ENCODE results near the gene UBE2D3. TPM values are rescaled to one million over a fixed set of nuclear protein-coding genes. Genes with fewer than 3 reads are reported as not detected.

Gene UBE2D3
- total RNA-seq, 2 donors from 2014 or later: 318 to 370 TPM

DNA sequence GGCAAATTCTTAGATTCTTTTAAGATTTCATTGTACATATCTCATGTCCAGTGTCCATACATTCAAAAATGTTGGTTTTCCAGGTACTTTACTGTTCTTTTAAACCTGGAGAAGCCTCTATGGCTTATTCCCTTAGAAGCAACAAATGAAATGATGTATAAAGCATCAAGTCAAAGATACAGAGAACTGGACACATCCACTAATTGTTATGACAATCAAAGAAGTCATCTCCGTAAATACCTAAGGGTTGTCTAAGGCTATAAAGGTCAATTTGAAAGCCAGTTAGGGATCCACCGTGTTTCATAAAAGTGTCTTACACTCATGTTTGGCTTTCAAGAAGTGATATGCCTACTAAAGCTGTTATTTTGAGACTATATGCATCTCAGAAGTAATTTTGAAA lies 32.4 kb downstream of the UBE2D3 start:
- Histone ChIP-seq H3K9me3 (no peaks in the 10 kb centered on the region), H3K27ac (no peak overlapping the region), H3K27me3 (replicated peaks; ENCODE audit: insufficient read depth) (no peaks in the 10 kb centered on the region), H3K4me1 (replicated peaks) (no peaks in the 10 kb centered on the region), H3K4me3 (no peak overlapping the region), H3K36me3 (no peaks in the 10 kb centered on the region)
- WGBS: 92% methylated on average over 2 of the region's 2 CpGs
- DNase-seq (ENCODE audit: low spot score): no peak
- TF ChIP-seq POLR2AphosphoS5 (IDR thresholded peaks at IDR 0.05) (no peak), CTCF (IDR thresholded peaks at IDR 0.05) (no peak), POLR2A (IDR thresholded peaks at IDR 0.05) (no peak)
- intact Hi-C loops (cut with DNase I): no loop called here

GRCh38 chr4:102792361-102792936 lies 34.9 kb downstream of the UBE2D3 start:
- DNase-seq (ENCODE audit: low spot score): no peak
- no peaks in the 10 kb centered on the region for H3K27me3 ChIP-seq (replicated peaks; ENCODE audit: insufficient read depth)
- intact Hi-C loops (cut with DNase I): no loop called here
- H3K27ac ChIP-seq: no peak overlapping the region
- no peaks in the 10 kb centered on the region for H3K36me3 ChIP-seq
- WGBS: 74% methylated on average over 2 of the region's 2 CpGs
- H3K4me1 ChIP-seq (replicated peaks): no peaks in the 10 kb centered on the region
- TF ChIP-seq POLR2A (IDR thresholded peaks at IDR 0.05) (no peak), POLR2AphosphoS5 (IDR thresholded peaks at IDR 0.05) (no peak), CTCF (IDR thresholded peaks at IDR 0.05) (no peak)
- no peaks in the 10 kb centered on the region for H3K9me3 ChIP-seq
- no peak overlapping the region for H3K4me3 ChIP-seq

GRCh38 chr4:102791318-102791835 lies 36.0 kb downstream of the UBE2D3 start:
- Histone ChIP-seq H3K36me3 (no peaks in the 10 kb centered on the region), H3K4me1 (replicated peaks) (no peaks in the 10 kb centered on the region), H3K27ac (no peak overlapping the region), H3K4me3 (no peak overlapping the region), H3K27me3 (replicated peaks; ENCODE audit: insufficient read depth) (no peaks in the 10 kb centered on the region), H3K9me3 (no peaks in the 10 kb centered on the region)
- DNase-seq (ENCODE audit: low spot score): no peak
- WGBS: 86% methylated on average over 7 of the region's 7 CpGs
- no peak for TF ChIP-seq POLR2AphosphoS5 (IDR thresholded peaks at IDR 0.05)
- TF ChIP-seq CTCF (IDR thresholded peaks at IDR 0.05): no peak
- TF ChIP-seq POLR2A (IDR thresholded peaks at IDR 0.05): no peak
- intact Hi-C loops (cut with DNase I): no loop called here

GRCh38 chr4:102789317-102789717 lies 38.0 kb downstream of the UBE2D3 start:
- H3K4me3 ChIP-seq: no peak overlapping the region
- no peaks in the 10 kb centered on the region for H3K36me3 ChIP-seq
- 79% methylated on average over 3 of the region's 3 CpGs for WGBS
- no peaks in the 10 kb centered on the region for H3K9me3 ChIP-seq
- TF ChIP-seq POLR2A (IDR thresholded peaks at IDR 0.05) (no peak), CTCF (IDR thresholded peaks at IDR 0.05) (no peak)
- H3K27me3 ChIP-seq (replicated peaks; ENCODE audit: insufficient read depth): no peaks in the 10 kb centered on the region
- intact Hi-C loops (cut with DNase I): no loop called here
- no peak for DNase-seq (ENCODE audit: low spot score)
- no peak overlapping the region for H3K27ac ChIP-seq
- H3K4me1 ChIP-seq (replicated peaks): no peaks in the 10 kb centered on the region

GRCh38 chr4:102787944-102788343 lies 39.4 kb downstream of the UBE2D3 start:
- intact Hi-C loops (cut with DNase I): no loop called here
- Histone ChIP-seq H3K4me1 (replicated peaks) (no peaks in the 10 kb centered on the region), H3K4me3 (no peak overlapping the region), H3K27me3 (replicated peaks; ENCODE audit: insufficient read depth) (no peaks in the 10 kb centered on the region), H3K9me3 (no peaks in the 10 kb centered on the region), H3K36me3 (no peaks in the 10 kb centered on the region), H3K27ac (no peak overlapping the region)
- no peak for DNase-seq (ENCODE audit: low spot score)
- 92% methylated on average over 3 of the region's 3 CpGs for WGBS
- TF ChIP-seq CTCF (IDR thresholded peaks at IDR 0.05): no peak
- TF ChIP-seq POLR2A (IDR thresholded peaks at IDR 0.05): no peak
- TF ChIP-seq POLR2AphosphoS5 (IDR thresholded peaks at IDR 0.05): no peak
